OCI-LY3 (cell line): ENCODE measurements around the gene THRB.

Experiments used
- CTCF ChIP-seq: fragments of 200-600, 300-600 bp; sonication (generic); IDR thresholded peaks from 2 replicates; pipeline ENCODE4 v1.5.1; 2014; ENCODE audit warnings: antibody characterized with exemption, low read length, low read depth
- EZH2phosphoT487 ChIP-seq: fragments of 200-600 bp; shearing (Covaris generic); IDR thresholded peaks from 2 replicates; pipeline ENCODE4 v1.6.1; 2018; ENCODE audit warnings: antibody characterized with exemption, mixed run types, low read depth

DNA sequence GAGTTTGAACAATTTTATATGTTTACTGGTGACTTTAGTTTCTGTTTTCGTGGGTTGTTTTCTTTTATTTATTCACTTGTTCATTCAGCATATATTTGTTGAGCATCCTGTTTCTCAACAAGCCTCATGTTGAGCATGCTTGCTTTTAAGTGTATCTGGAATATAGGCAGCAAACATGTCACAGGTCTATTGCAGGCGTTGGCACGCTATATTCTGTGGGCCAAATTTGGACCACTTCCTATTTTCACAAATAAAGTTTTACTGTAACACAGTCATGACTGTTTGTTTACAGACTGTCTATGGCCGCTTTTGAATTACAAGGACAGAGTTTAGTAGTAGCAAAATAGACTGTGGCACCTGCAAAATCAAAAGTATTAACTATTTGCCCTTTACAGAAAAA, 89.6 kb downstream of the THRB start:
- TF ChIP-seq CTCF, result no peak
- TF ChIP-seq EZH2phosphoT487, result no peak
